Measurements from ENCODE around the gene SCN1A.

DNA sequence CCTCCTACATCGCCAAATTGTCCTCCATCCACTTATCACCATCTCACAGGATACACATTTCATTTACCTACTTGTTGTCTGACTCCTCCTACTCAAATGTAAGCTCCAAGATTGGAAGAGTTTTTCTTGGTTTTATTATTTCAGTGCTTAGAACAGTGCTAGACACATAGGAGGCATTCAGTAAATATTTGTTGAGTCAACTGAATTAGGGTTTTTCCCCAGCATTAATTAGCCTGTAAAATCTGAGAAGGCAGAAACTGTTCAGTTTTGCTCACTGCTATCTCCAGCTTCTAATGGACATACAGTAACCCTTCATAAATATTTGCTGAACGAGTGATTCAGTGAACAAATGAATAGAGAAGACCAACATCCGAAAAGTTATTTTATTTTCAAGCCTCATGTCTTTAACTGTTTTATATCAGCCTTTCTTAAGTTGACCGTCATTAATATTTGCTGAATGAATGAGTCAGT is 175.0 kb downstream of the SCN1A start:
- TF ChIP-seq POLR2AphosphoS5 (IDR thresholded peaks at IDR 0.05; ENCODE audit: low read depth, low read length), result no peak
- TF ChIP-seq POLR2A (IDR thresholded peaks at IDR 0.05; ENCODE audit: low read depth, low read length), result no peak
- no peak for TF ChIP-seq TAF1 (IDR thresholded peaks at IDR 0.05; ENCODE audit: low read depth, low read length)
